Activated CD8-positive, alpha-beta memory T cell treated with anti-CD3 and anti-CD28 coated beads, Interleukin-2, amount 50 U/mL, for 1 hour (primary cell): Measurements from ENCODE around the gene GPR142.
"Not testable (repeated sequence)": the region's sequence is repeated elsewhere in the genome, so short reads cannot be mapped to it uniquely, and the experiment has no call there.

Source experiments
- DNase-seq: peaks from one replicate; pipeline ENCODE4 v3.0.0-alpha.2; 2020; ENCODE audit errors: extremely low read depth

The GPR142 gene

DNA sequence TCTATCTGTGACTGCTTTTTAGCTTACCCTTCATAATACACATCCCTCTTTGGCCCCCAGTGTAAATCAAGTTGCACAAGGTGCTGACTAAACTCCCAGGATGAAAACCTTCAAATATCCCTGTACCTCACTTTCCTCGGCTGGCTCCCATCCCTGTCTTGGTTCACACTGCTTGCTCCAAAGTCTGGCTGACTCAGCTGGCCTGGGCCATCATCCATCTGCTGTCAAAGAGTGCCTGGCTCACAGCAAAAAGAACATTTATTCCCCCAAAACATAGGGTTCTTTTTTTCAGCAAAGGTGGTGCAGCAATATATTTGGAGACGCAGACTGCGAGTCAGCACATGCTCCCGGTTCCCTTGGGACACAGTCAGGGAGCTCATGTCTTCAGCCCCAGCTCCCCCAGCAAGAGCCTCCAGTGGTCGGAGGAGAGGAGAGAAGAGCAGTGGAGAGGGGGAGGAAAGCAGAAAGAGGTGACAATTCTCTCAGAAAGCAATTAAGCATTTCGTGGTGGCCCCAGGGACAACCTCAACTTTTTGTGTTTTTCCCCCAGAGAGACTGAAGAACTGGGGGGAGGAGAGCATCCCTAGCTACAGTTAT, 26.1 kb downstream of the GPR142 start:
- no peak for DNase-seq

GRCh38 chr17:74394275-74394950, 27.1 kb downstream of the GPR142 start:
- no peak for DNase-seq

DNA sequence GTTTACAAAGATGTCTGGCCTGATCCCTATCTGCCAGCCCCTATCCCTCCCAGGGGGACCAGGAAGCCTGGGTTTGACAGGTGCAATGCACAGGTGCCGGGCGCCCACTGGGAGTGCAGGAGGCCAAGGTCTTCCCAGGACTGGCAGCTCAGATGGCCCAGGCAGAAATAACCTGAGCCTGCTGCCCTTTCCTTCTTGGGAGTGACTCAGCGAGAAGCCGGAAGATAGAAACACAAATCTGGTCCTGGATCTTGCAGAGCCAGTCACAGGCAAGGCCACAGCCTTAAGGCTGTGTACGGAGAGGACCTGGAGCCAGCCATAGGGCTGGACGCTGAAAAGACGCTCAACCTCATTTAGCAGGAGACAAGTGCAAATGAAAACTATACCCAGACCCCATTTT, 27.7 kb downstream of the GPR142 start:
- no peak for DNase-seq

GRCh38 chr17:74396567-74396966, 29.3 kb downstream of the GPR142 start:
- no peak for DNase-seq

GRCh38 chr17:74402048-74402447, 34.7 kb downstream of the GPR142 start:
- DNase-seq: no peak

- no peak for DNase-seq
Measured at GRCh38 chr17:74403512-74404137, 36.3 kb downstream of the GPR142 start.

GRCh38 chr17:74404218-74404617, 36.9 kb downstream of the GPR142 start:
- DNase-seq: no peak

DNA sequence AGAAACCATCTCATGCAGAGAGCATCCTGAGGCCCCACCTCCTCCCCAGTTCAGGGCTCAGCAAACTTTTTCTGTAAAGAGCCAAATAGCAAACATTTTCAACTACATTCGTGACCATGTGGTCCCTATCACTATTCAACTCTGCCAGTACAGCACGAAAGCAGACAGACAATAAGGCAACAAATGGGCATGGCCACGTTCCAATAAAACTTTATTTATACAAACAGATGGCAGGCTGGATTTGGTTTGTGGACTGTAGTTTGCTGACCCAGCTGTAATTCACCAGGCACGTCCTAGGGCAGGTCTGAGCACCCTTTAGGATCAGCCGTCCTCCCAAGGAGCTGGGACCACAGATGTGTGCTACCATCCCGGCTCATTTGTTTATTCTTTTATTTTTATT, 37.5 kb downstream of the GPR142 start:
- DNase-seq: no peak

DNA sequence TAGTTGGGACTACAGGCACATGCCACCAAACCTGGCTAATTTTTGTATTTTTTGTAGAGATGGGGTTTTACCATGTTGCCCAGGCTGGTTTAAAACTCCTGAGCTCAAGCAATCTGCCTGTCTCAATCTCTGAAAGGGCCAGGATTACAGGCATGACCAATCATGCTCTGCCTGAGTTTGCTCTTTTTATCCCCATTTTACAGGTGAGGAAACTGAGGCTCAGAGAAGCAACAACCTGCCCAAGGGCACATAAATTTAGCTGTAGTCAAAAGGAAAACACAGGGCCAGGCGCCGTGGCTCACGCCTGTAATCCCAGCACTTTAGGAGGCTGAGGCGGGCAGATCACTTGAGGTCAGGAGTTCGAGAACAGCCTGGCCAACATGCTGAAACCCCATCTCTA, 38.0 kb downstream of the GPR142 start:
- not testable (repeated sequence) for DNase-seq

DNA sequence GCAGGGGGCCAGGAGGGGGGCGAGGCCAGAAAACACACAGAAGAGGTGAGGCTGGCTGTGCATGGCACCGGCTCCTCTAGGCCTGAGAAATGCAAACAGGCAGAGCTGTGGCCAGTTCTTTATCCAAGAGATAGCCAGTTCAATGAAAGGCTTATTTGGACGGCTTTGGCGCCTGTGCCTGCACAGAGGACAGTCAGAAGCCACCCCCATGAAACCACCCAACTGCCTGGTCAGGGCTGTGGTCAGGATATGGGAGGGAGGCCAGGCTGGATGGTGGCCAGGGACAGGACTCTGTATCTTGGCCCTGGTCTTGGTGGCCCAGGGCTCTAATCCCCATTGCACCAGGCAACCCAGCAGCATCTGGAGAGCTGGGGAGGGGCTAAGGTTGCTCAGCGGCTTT, 40.1 kb downstream of the GPR142 start:
- DNase-seq: no peak

GRCh38 chr17:74408262-74408661, 41.0 kb downstream of the GPR142 start:
- DNase-seq: no peak

GRCh38 chr17:74408815-74409214, 41.5 kb downstream of the GPR142 start:
- DNase-seq: no peak

GRCh38 chr17:74410001-74410443, 42.7 kb downstream of the GPR142 start:
- DNase-seq: no peak

- DNase-seq: no peak
Measured at GRCh38 chr17:74412581-74412980, 45.3 kb downstream of the GPR142 start.

GRCh38 chr17:74413491-74413890, 46.2 kb downstream of the GPR142 start:
- DNase-seq: no peak

- no peak for DNase-seq
Measured at GRCh38 chr17:74414510-74414909, 47.2 kb downstream of the GPR142 start.

GRCh38 chr17:74415608-74416396, 48.5 kb downstream of the GPR142 start:
- DNase-seq: no peak

- no peak for DNase-seq
Measured at GRCh38 chr17:74417178-74418045, 50.1 kb downstream of the GPR142 start.

DNA sequence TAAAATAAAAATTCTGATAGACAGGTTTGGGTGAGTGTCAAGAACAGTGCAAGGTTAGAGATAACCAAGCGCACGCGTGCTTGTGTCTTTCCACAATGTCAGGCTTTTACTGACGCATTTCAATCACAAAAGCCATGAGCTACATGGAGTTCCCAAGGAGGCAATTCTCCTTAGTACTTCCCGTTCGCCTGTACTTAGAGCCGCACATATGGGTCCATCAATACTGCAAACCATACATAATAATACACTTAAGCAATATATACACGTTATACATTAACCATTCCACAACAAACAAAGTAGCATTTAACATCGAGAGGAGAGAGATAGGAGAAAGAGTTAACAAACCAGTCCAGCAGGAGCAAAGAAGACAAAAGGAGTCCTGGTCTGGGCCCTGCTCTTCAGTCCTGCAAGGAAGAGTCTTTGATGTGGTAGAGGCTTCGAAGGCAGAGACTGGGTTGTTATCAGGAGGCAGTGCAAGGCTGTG, 52.7 kb downstream of the GPR142 start:
- DNase-seq: no peak
